Glutamatergic neuron (in vitro differentiated cells): ENCODE measurements around the gene KCNB1. TPM values are rescaled to one million over a fixed set of nuclear protein-coding genes. Genes with fewer than 3 reads are reported as not detected.

Source experiments
- DNase-seq: peaks from one replicate; pipeline ENCODE4 v3.0.0; 2022
- H3K27ac Mint-ChIP-seq: one replicate; pipeline ENCODE4 v1.8.0; 2020; ENCODE audit warnings: mild to moderate bottlenecking, mixed read lengths, inconsistent platforms; ENCODE audit not compliant: unreplicated experiment
- H3K27me3 Mint-ChIP-seq: one replicate; pipeline ENCODE4 v1.8.0; 2020; ENCODE audit warnings: mild to moderate bottlenecking, moderate library complexity, mixed read lengths, inconsistent platforms; ENCODE audit not compliant: unreplicated experiment
- H3K36me3 Mint-ChIP-seq: one replicate; pipeline ENCODE4 v1.8.0; 2020; ENCODE audit warnings: mild to moderate bottlenecking, mixed read lengths, inconsistent platforms; ENCODE audit not compliant: unreplicated experiment
- H3K4me1 Mint-ChIP-seq: one replicate; pipeline ENCODE4 v1.8.0; 2020; ENCODE audit warnings: mild to moderate bottlenecking, low read depth, mixed read lengths, inconsistent platforms; ENCODE audit not compliant: unreplicated experiment
- H3K4me3 Mint-ChIP-seq: one replicate; pipeline ENCODE4 v1.8.0; 2020; ENCODE audit warnings: mild to moderate bottlenecking, mixed read lengths, inconsistent platforms; ENCODE audit not compliant: unreplicated experiment
- H3K9me3 Mint-ChIP-seq: one replicate; pipeline ENCODE4 v1.8.0; 2020; ENCODE audit warnings: mild to moderate bottlenecking, moderate library complexity, mixed read lengths, inconsistent platforms; ENCODE audit not compliant: unreplicated experiment
- total RNA-seq: library from RNA; stranded (reverse); fragmentation: NEBNext Ultra II Directional; extraction: Animal tissue kit (Norgen Biotek cat#: 25700); gene quantifications from one replicate; pipeline ENCODE4 v1.2.1, GENCODE V29; 2021; ENCODE audit not compliant: unreplicated experiment
- TF ChIP-seq, protein P1 (sequence below): fragments of 200-600 bp; sonication (generic); IDR thresholded peaks from one replicate; pipeline ENCODE4 v1.5.0; 2021; ENCODE audit not compliant: partially characterized antibody, unreplicated experiment

Gene KCNB1
- total RNA-seq, 1 donor from 2014 or later: 3.1 TPM

DNA sequence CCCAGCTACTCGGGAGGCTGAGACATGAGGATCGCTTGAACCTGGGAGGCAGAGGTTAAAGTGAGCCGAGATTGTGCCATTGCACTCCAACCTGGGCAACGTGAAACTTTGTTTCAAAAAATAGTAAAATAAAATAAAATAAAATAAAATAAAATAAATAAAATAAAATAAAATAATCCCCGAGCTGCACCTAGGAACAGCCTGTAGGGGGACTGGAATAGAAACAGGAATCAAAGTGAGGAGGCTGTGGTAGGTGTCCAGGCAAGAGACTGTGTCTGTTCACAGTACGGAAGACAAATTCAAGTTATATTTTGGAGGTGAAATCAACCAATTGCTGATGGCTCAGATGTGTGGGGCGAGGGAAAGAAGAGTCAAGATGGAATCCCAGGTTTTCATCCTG is 86.2 kb downstream of the KCNB1 start:
- TF ChIP-seq, protein P1, sequence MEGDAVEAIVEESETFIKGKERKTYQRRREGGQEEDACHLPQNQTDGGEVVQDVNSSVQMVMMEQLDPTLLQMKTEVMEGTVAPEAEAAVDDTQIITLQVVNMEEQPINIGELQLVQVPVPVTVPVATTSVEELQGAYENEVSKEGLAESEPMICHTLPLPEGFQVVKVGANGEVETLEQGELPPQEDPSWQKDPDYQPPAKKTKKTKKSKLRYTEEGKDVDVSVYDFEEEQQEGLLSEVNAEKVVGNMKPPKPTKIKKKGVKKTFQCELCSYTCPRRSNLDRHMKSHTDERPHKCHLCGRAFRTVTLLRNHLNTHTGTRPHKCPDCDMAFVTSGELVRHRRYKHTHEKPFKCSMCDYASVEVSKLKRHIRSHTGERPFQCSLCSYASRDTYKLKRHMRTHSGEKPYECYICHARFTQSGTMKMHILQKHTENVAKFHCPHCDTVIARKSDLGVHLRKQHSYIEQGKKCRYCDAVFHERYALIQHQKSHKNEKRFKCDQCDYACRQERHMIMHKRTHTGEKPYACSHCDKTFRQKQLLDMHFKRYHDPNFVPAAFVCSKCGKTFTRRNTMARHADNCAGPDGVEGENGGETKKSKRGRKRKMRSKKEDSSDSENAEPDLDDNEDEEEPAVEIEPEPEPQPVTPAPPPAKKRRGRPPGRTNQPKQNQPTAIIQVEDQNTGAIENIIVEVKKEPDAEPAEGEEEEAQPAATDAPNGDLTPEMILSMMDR: peak; percentile 57
- H3K36me3 Mint-ChIP-seq: no peaks in the 10 kb centered on the region
- no peak overlapping the region for H3K27ac Mint-ChIP-seq
- peaks cover 3% of the 10 kb centered on the region for H3K9me3 Mint-ChIP-seq
- H3K4me1 Mint-ChIP-seq: no peaks in the 10 kb centered on the region
- DNase-seq: no peak
- no peaks in the 10 kb centered on the region for H3K27me3 Mint-ChIP-seq
- H3K4me3 Mint-ChIP-seq: no peak overlapping the region

DNA sequence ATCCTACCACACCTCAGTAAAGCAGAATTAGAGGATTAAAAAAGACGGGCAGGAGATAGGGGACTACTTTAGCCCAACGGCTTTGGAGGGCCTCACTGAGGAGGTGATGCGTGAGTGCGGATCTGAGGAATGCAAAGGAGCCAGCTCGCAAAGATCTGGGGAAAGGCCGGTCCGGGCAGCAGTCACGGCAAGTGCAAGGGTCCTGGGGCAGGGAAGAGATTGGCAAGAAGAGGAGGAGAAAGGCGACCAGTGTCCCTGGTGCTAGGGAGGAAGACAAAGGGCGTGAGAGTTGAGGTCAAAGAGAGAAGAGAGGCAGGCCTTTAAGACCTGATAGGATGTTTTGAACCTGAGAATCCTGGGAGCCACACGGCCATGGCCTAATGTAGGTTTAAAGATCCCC is 86.8 kb downstream of the KCNB1 start:
- no peaks in the 10 kb centered on the region for H3K36me3 Mint-ChIP-seq
- TF ChIP-seq, protein P1: no peak
- H3K9me3 Mint-ChIP-seq: peaks cover 3% of the 10 kb centered on the region
- DNase-seq: no peak
- H3K4me3 Mint-ChIP-seq: no peak overlapping the region
- H3K27me3 Mint-ChIP-seq: no peaks in the 10 kb centered on the region
- H3K27ac Mint-ChIP-seq: no peak overlapping the region
- no peaks in the 10 kb centered on the region for H3K4me1 Mint-ChIP-seq

GRCh38 chr20:49395183-49395582 is 87.3 kb downstream of the KCNB1 start:
- Mint-ChIP-seq H3K27ac (no peak overlapping the region), H3K36me3 (no peaks in the 10 kb centered on the region), H3K27me3 (no peaks in the 10 kb centered on the region), H3K4me3 (no peak overlapping the region), H3K9me3 (peaks cover 3% of the 10 kb centered on the region), H3K4me1 (no peaks in the 10 kb centered on the region)
- TF ChIP-seq, protein P1: no peak
- DNase-seq: no peak

DNA sequence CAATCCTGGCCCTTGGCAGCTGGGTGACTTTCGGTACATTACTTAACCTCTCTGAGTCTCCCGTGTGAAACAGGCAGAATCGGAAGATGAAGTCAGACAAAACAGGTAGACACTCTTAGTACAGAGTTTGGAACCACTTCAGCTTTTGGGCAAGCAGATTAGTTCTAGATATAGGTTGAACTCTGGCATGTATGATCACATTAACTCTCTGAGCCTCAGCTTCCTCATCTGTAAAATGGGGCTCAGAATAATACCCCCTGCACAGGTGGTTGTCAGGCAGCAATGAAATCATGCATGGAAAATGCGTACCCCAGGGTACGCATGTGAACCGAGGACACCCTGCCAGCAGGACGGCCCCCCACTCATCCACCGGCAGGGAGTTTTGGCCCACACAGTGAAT is 87.7 kb downstream of the KCNB1 start:
- H3K36me3 Mint-ChIP-seq: no peaks in the 10 kb centered on the region
- DNase-seq: no peak
- H3K9me3 Mint-ChIP-seq: peaks cover 3% of the 10 kb centered on the region
- H3K4me1 Mint-ChIP-seq: no peaks in the 10 kb centered on the region
- no peak overlapping the region for H3K27ac Mint-ChIP-seq
- H3K27me3 Mint-ChIP-seq: no peaks in the 10 kb centered on the region
- H3K4me3 Mint-ChIP-seq: no peak overlapping the region
- TF ChIP-seq, protein P1: no peak

GRCh38 chr20:49394264-49394663 is 88.2 kb downstream of the KCNB1 start:
- Mint-ChIP-seq H3K4me1 (no peaks in the 10 kb centered on the region), H3K4me3 (no peak overlapping the region), H3K27me3 (no peaks in the 10 kb centered on the region), H3K36me3 (no peaks in the 10 kb centered on the region), H3K9me3 (peaks cover 3% of the 10 kb centered on the region), H3K27ac (no peak overlapping the region)
- TF ChIP-seq, protein P1: no peak
- no peak for DNase-seq
